ENCODE results near the gene RAB3C. TPM values are rescaled to one million over a fixed set of nuclear protein-coding genes. Genes with fewer than 3 reads are reported as not detected.

The RAB3C gene
- total RNA-seq, 4 donors from 2014 or later: under 0.01 to 1.2 (median 0.41) TPM

DNA sequence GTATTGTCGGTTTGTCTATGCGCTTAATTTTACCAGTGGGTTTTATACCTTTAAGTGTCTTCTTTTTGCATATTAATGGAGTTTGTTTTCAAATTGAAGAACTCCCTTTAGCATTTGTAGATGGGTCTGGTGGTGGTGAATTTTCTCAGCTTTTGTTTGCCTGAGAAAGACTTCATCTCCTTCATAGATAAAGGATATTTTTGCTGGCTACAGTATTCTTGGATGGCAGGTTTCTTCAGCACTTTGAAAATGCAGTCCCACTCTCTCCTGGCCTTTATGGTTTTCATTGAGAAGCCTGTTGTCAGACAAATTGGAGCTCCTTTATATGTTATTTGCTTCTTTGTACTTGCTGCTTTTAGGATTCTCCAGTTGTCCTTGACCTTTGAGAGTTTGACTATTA, 142.1 kb downstream of the RAB3C start:
- WGBS, 2 donors: 97 to 98% methylated on average over 2 of the region's 2 CpGs
- Histone ChIP-seq H3K4me1 (no peaks in the 10 kb centered on the region), H3K36me3 (no peaks in the 10 kb centered on the region), H3K27me3 (no peaks in the 10 kb centered on the region), H3K4me3 (replicated peaks in 1 of 3) (no peak overlapping the region), H3K9me3 (no peaks in the 10 kb centered on the region), H3K27ac (no peak overlapping the region)
- intact Hi-C loops (cut with DNase I): no loop called here
- no peak for DNase-seq
- TF ChIP-seq POLR2A (IDR thresholded peaks at IDR 0.05): no peak
- no peak for TF ChIP-seq CTCF (IDR thresholded peaks at IDR 0.05)

DNA sequence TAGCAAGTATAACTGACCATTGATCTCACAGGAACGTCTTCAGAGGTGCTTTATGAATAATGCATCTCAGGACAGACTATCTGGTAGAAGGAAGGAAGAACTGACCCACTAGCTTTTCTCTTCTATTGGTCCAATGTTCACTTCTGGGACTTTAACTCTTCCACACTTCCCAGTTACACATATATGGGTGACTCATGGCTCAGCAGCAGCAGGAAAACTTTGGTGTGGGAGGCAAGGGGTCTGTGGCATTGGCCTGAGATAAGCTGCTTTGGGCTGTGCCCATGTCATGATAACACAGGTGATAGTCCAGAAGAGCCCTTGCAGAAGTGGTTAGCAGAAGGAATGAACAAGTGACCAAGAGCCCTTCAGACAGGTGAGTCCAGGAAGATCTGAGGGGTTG, 148.8 kb downstream of the RAB3C start:
- DNase-seq: no peak
- intact Hi-C loops (cut with DNase I): no loop called here
- H3K4me3 ChIP-seq (replicated peaks in 1 of 3): no peak overlapping the region
- H3K27ac ChIP-seq: no peak overlapping the region
- H3K4me1 ChIP-seq: no peaks in the 10 kb centered on the region
- 87 to 90% methylated on average over 1 of the region's 1 CpG for WGBS, 2 donors
- no peaks in the 10 kb centered on the region for H3K9me3 ChIP-seq
- H3K36me3 ChIP-seq: no peaks in the 10 kb centered on the region
- no peak for TF ChIP-seq CTCF (IDR thresholded peaks at IDR 0.05)
- no peak for TF ChIP-seq POLR2A (IDR thresholded peaks at IDR 0.05)
- no peaks in the 10 kb centered on the region for H3K27me3 ChIP-seq

- no peak overlapping the region for H3K4me3 ChIP-seq (replicated peaks in 1 of 3)
- H3K4me1 ChIP-seq: no peaks in the 10 kb centered on the region
- intact Hi-C loops (cut with DNase I): no loop called here
- no peaks in the 10 kb centered on the region for H3K36me3 ChIP-seq
- no peaks in the 10 kb centered on the region for H3K9me3 ChIP-seq
- TF ChIP-seq CTCF (IDR thresholded peaks at IDR 0.05) (no peak), POLR2A (IDR thresholded peaks at IDR 0.05) (no peak)
- 58 to 69% methylated on average over 1 of the region's 1 CpG for WGBS, 2 donors
- H3K27ac ChIP-seq: no peak overlapping the region
- no peak for DNase-seq
- no peaks in the 10 kb centered on the region for H3K27me3 ChIP-seq
Measured at GRCh38 chr5:58735637-58736036, 152.8 kb downstream of the RAB3C start.

DNA sequence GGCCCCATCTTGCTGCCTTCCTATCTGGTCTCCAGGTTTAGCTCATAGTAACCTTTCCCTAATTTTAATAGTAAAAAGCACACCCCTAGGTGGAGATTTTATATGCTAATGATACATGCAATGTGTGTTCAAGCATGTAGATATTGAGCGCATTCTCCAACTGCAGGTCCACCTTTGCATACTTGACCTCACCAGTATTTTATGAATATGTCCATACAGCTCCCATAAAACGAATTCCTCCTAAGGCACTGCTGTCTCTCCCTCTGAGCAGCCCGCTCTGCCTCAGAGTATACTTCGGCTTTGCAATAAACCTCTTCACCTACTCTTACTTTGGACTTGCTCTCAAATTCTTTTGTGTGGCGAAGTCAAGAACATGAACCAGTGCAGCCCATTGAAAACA, 153.3 kb downstream of the RAB3C start:
- DNase-seq: no peak
- WGBS, 2 donors: 91 to 94% methylated on average over 5 of the region's 5 CpGs
- Histone ChIP-seq H3K36me3 (no peaks in the 10 kb centered on the region), H3K9me3 (no peaks in the 10 kb centered on the region), H3K4me3 (replicated peaks in 1 of 3) (no peak overlapping the region), H3K27me3 (no peaks in the 10 kb centered on the region), H3K27ac (no peak overlapping the region), H3K4me1 (no peaks in the 10 kb centered on the region)
- intact Hi-C loops (cut with DNase I): no loop called here
- TF ChIP-seq POLR2A (IDR thresholded peaks at IDR 0.05): no peak
- TF ChIP-seq CTCF (IDR thresholded peaks at IDR 0.05): no peak

- intact Hi-C loops (cut with DNase I): no loop called here
Measured at GRCh38 chr5:58737671-58738070, 154.8 kb downstream of the RAB3C start.

More at GRCh38 chr5:58737671-58738070, 154.8 kb downstream of the RAB3C start:
- Histone ChIP-seq H3K27me3 (no peaks in the 10 kb centered on the region), H3K4me3 (replicated peaks in 1 of 3) (no peak overlapping the region), H3K27ac (no peak overlapping the region), H3K4me1 (no peaks in the 10 kb centered on the region), H3K9me3 (no peaks in the 10 kb centered on the region), H3K36me3 (no peaks in the 10 kb centered on the region)
- no peak for DNase-seq
- no peak for TF ChIP-seq CTCF (IDR thresholded peaks at IDR 0.05)
